GM03348 (cell line): Measurements from ENCODE around the gene CHST2.
A peak's percentile ranks its signal among the peaks of the same experiment; 100 is the strongest.
"Not testable (repeated sequence)": the region's sequence is repeated elsewhere in the genome, so short reads cannot be mapped to it uniquely, and the experiment has no call there.

Experiments used
- DNase-seq: peaks from one replicate; pipeline ENCODE4 v3.0.0; 2012; ENCODE audit warnings: low spot score

The CHST2 gene

DNA sequence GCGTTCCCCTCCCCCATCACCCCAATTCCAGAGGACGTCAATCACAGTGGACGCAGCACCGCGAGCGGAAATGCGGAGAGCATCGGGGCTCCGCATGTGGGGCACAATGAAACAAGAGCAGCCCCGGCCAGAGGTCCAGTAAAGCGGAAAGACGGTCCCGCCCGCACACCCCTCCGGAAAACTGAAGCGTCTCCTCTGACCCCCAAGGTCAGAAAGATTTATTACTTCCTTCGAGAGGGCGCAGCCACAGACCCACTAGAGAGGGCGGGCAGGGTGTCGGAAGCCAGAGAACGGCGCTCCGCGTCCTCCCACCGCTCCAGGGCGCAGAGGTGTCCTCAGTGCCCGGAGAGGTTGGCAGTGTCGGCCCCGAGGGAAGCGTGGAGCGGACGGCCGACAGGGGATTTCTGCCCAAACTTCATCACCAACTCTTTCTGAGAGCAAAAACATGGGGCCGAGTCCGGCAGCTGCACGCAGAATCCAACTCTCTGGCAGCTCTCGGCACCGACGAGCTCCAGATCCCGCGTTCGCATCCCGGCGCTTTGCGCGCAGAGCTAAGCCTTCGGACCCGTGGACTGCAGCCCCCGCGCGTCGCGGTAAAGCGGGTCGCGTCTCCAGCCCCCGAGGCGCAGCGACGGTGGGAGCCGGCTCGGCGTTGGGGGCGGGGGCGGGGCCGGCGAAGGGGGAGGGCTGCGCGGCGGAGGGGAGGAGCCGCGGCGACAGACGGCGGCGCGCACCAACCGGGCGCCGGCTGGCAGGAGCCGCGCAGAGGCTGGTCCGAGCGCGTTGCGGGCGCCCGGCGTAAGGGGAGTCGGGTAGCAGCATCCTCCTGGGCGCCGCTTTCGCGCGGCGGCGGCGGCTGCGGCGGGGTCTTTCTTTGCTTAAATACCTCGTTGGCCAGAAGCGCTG is at the start of gene CHST2:
TSS of gene CHST2 (plus strand) at position 763 of the 906 bp plus-strand sequence. CDS start 1,046 bp downstream, outside the sequence.
- DNase-seq = peak; percentile 98

- DNase-seq = peak; percentile 90
Measured at GRCh38 chr3:143070977-143071551, 48.5 kb upstream of the CHST2 start.

GRCh38 chr3:143071776-143072175 is 47.8 kb upstream of the CHST2 start:
- DNase-seq = no peak

- not testable (repeated sequence) for DNase-seq
Measured at GRCh38 chr3:143072298-143073020, 47.1 kb upstream of the CHST2 start.

- not testable (repeated sequence) for DNase-seq
Measured at GRCh38 chr3:143073541-143073940, 46.0 kb upstream of the CHST2 start.

- not testable (repeated sequence) for DNase-seq
Measured at GRCh38 chr3:143073983-143074382, 45.6 kb upstream of the CHST2 start.

- DNase-seq = peak; percentile 69
Measured at GRCh38 chr3:143078883-143079282, 40.7 kb upstream of the CHST2 start.

DNA sequence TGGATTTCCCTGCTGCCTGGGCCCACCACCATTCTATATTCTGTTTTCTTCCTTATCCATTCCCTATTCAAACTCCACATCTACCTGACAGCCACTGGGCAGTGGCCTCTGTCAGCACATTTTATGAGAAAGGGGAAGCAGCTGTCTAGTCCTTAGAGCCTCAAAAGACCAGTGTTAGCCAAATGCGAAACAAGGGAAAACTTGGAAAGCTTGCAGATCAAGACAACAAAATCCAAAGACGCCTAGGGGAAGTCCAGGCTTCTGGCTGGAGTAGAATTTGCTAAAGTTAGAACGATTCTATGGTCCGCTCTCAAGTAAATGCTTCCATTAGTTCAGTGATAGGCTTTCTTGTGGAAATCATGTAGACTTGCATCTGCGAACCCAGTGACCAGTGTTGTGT is 39.4 kb upstream of the CHST2 start:
- no peak for DNase-seq

DNA sequence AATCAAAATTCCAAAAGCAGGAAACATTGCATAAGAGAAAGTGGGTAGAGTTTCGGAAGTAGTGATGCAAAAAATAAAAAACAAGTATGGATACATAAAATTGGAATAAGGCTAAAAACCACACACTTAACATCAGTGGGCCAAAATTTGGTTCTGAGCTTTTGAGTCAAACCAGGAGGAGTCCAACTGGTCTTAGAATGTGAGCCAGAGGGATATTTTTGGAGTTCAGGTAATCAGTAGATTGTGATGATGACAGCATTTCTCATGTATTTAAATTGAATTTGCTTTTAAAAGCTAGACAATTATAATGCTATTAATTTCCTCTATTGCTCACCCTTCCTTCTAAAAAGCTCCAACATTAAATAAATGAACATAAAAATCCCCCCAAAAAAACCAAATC is 38.2 kb upstream of the CHST2 start:
- DNase-seq = no peak

- no peak for DNase-seq
Measured at GRCh38 chr3:143081844-143082778, 37.5 kb upstream of the CHST2 start.

GRCh38 chr3:143083781-143084180 is 35.8 kb upstream of the CHST2 start:
- DNase-seq = no peak

GRCh38 chr3:143084856-143085731 is 34.5 kb upstream of the CHST2 start:
- DNase-seq = peak; percentile 44

DNA sequence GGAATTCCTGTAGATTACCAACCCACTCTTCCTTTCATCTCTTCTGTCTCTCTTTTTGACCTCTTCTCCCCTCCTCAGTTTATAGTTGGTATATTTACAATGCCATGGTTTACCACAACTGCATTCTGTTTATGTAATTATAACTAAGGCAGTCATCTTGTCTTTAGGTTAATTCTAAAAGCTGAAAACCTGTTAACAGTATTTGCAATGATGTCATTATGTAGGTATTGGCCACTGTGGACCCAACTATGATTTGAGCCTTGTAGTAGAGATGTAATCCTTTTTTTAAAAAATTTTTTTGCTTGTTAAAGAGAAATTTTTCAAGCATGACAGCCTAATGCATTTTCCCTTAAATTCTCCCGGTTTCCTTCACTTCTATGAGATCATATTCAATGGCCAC is 30.7 kb upstream of the CHST2 start:
- DNase-seq = no peak

DNA sequence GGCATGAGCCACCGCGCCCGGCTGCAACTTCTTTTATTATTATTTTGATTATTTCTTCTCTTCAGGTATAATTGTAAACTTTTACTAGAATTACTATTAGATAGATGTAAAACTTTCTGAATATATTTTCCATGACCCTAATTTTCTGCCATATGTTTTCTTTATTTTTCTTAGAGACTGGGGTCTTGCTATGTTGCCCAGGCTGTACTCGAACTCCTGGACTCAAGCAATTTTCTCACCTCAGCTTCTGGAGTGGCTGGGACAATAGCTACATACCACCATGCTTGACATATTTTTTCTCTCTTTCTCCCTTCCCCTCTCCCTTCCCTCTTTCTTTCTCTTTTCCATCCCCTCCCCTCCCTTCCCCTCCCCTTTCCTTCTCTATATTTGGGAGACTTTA is 29.6 kb upstream of the CHST2 start:
- no peak for DNase-seq

GRCh38 chr3:143090486-143090885 is 29.1 kb upstream of the CHST2 start:
- no peak for DNase-seq

- no peak for DNase-seq
Measured at GRCh38 chr3:143090976-143091837, 28.4 kb upstream of the CHST2 start.

DNA sequence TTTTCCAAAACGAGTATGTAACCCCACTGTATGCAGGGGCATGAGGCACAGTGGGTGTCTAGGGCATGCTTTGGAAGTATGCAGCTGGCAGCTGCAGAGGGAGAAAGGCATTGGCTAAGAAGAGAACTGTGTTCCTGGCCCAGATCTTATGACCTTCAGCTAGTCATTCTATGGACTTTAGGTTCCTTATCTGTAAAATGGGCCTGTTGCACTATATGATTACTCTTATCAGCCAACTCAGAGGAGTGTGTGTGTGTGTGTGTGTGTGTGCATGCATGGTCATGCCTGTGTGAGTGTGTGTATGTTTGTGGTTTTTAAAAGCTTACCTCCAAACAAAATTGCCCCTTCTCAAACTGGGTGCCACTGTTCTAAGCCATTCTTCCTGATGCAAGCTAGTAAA is 27.4 kb upstream of the CHST2 start:
- DNase-seq = no peak

GRCh38 chr3:143095813-143096212 is 23.8 kb upstream of the CHST2 start:
- no peak for DNase-seq

GRCh38 chr3:143098032-143098764 is 21.4 kb upstream of the CHST2 start:
- DNase-seq = no peak
